Measurements from ENCODE around the gene CHST9. TPM values are rescaled to one million over a fixed set of nuclear protein-coding genes. Genes with fewer than 3 reads are reported as not detected.

The CHST9 gene
- total and polyA plus RNA-seq, 2 experiments from 2014 or later: 15.5 to 16.8 TPM

DNA sequence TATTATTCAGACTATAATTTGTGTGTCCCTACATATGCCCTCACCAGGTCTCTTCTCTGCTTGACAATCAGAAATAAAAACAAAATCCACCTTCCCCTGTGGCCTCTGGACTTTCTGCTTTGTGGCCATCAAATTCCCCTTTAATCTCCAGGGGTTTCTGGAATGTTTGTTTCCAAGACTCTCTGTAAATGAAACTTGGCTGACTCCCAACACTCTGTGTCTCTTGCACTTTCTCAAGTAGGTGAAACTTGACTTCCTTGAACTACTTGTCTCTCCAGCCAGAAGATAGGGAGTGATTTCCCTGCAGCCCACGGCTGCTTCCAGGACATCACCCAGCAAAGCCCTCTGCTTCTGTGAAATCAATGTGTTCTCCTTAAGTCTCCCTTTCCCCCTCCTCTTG is 265.5 kb downstream of the CHST9 start:
- Histone ChIP-seq H2AFZ (no peak overlapping the region), H3K79me2 (replicated peaks; ENCODE audit: insufficient read depth) (no peaks in the 10 kb centered on the region), H4K20me1 (replicated peaks; ENCODE audit: insufficient read depth) (no peaks in the 10 kb centered on the region), H3K27me3 (ENCODE audit: insufficient read depth) (no peaks in the 10 kb centered on the region), H3F3A (replicated peaks; ENCODE audit: low read depth) (no peaks in the 10 kb centered on the region), H3K4me1 (ENCODE audit: insufficient read depth) (no peaks in the 10 kb centered on the region), H3K4me3 (no peak overlapping the region), H3K4me2 (no peak overlapping the region), H3K36me3 (ENCODE audit: insufficient read depth) (no peaks in the 10 kb centered on the region), H3K27ac (ENCODE audit: low read depth) (no peak overlapping the region), H3K9me2 (ENCODE audit: insufficient read depth) (peaks cover 12% of the 10 kb centered on the region)
- DNase-seq (ENCODE audit: low spot score) (no peak), ATAC-seq (no peak)
- Mint-ChIP-seq H3K36me3 (ENCODE audit: low read depth) (0 out of 3 replicates have a peak, but pooled peaks cover 3% of the 10 kb centered on the region), H3K9me3 (no peaks in the 10 kb centered on the region), H3K4me1 (peaks cover 20% of the 10 kb centered on the region), H3K27ac (no peak overlapping the region), H3K4me3 (no peak overlapping the region), H3K27me3 (ENCODE audit: insufficient read depth, low read depth, poor library complexity) (peaks cover 2% of the 10 kb centered on the region)
- TF ChIP-seq POLR2AphosphoS5 (IDR thresholded peaks at IDR 0.05; ENCODE audit: low read depth): no peak
- no peak for TF ChIP-seq ZNF114 (CRISPR knock-in tag; IDR thresholded peaks at IDR 0.05)
- TF ChIP-seq REST (IDR thresholded peaks at IDR 0.05; ENCODE audit: unreplicated experiment): no peak
- TF ChIP-seq NANOG (IDR thresholded peaks at IDR 0.05; ENCODE audit: borderline replicate concordance): no peak
- TF ChIP-seq EZH2 (IDR thresholded peaks at IDR 0.05; ENCODE audit: low read depth, unreplicated experiment): no peak
- no peak for TF ChIP-seq ZNF462 (CRISPR knock-in tag; IDR thresholded peaks at IDR 0.05)
- TF ChIP-seq JUNB (IDR thresholded peaks at IDR 0.05; ENCODE audit: unreplicated experiment): no peak
- no peak for TF ChIP-seq EZH2phosphoT487 (IDR thresholded peaks at IDR 0.05; ENCODE audit: unreplicated experiment)
- no peak for TF ChIP-seq CREB1 (CRISPR knock-in tag; IDR thresholded peaks at IDR 0.05; ENCODE audit: low read depth)
- no peak for TF ChIP-seq STAT1 (IDR thresholded peaks at IDR 0.05; ENCODE audit: unreplicated experiment)
- TF ChIP-seq ZNF331 (CRISPR knock-in tag; IDR thresholded peaks at IDR 0.05; ENCODE audit: low read depth): no peak
- no peak for TF ChIP-seq ETS1 (IDR thresholded peaks at IDR 0.05)
- TF ChIP-seq CTCF (conservative IDR thresholded peaks at IDR 0.05; ENCODE audit: low read depth in 2 of 2): no peak
